Dendritic cell treated with granulocyte-macrophage colony-stimulating factor and Interleukin-4, amounts not matched to agents 40 ng/mL and 50 ng/mL, for 4 days (primary cell): ENCODE data around the gene THSD7B.

Source experiments
- H3K27ac Mint-ChIP-seq: one replicate; pipeline ENCODE4 v1.8.0; 2022; ENCODE audit warnings: mild to moderate bottlenecking, mixed read lengths
- H3K27me3 Mint-ChIP-seq: one replicate; pipeline ENCODE4 v1.8.0; 2022; ENCODE audit warnings: mild to moderate bottlenecking, mixed read lengths
- H3K36me3 Mint-ChIP-seq: one replicate; pipeline ENCODE4 v1.8.0; 2022; ENCODE audit warnings: low read depth, mixed read lengths
- H3K4me1 Mint-ChIP-seq: one replicate; pipeline ENCODE4 v1.8.0; 2022; ENCODE audit warnings: low read depth, mixed read lengths
- H3K4me3 Mint-ChIP-seq: one replicate; pipeline ENCODE4 v1.8.0; 2022; ENCODE audit warnings: mild to moderate bottlenecking, moderate library complexity, mixed read lengths
- H3K9me3 Mint-ChIP-seq: one replicate; pipeline ENCODE4 v1.8.0; 2022; ENCODE audit warnings: mixed read lengths
- intact Hi-C: fragments of 100-400 bp; cut with micrococcal nuclease; formaldehyde crosslinking; loops from one replicate; pipeline ENCODE4 v1.15.0; 2022

The THSD7B gene

DNA sequence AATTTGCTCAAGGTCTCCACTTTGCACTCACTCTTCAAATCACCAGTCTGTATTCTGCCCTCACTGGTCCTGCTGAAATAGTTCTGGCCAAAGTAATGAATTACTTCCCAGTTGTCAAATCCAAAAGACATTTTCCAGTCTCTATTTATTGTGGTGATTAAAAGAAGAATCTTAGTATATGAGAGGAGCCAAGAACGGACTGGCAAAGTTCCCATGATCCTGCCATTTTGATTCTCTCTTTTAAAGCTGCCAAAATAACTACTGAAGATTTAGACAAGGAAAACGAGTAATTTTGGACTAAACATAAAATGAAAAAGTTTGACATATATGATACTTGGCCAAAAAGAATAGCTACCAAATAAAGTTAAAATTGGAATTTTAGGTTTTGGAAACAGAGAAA, 12.0 kb downstream of the THSD7B start:
- intact Hi-C loops: no loop called here
- no peaks in the 10 kb centered on the region for H3K27me3 Mint-ChIP-seq
- H3K4me3 Mint-ChIP-seq: no peak overlapping the region

GRCh38 chr2:136783856-136784255, 18.5 kb downstream of the THSD7B start:
- Mint-ChIP-seq H3K4me1 (no peaks in the 10 kb centered on the region), H3K9me3 (no peaks in the 10 kb centered on the region), H3K27ac (no peak overlapping the region), H3K27me3 (no peaks in the 10 kb centered on the region), H3K36me3 (no peaks in the 10 kb centered on the region), H3K4me3 (no peak overlapping the region)
- intact Hi-C loops: no loop called here

More for the DNA sequence above, 12.0 kb downstream of the THSD7B start:
- Mint-ChIP-seq H3K9me3 (no peaks in the 10 kb centered on the region), H3K36me3 (no peaks in the 10 kb centered on the region), H3K27ac (no peak overlapping the region), H3K4me1 (no peaks in the 10 kb centered on the region)

- Mint-ChIP-seq H3K9me3 (no peaks in the 10 kb centered on the region), H3K4me1 (no peaks in the 10 kb centered on the region), H3K36me3 (no peaks in the 10 kb centered on the region), H3K27ac (no peak overlapping the region), H3K27me3 (no peaks in the 10 kb centered on the region), H3K4me3 (no peak overlapping the region)
- intact Hi-C loops: no loop called here
Measured at GRCh38 chr2:136785215-136785614, 19.9 kb downstream of the THSD7B start.

GRCh38 chr2:136787970-136788369, 22.6 kb downstream of the THSD7B start:
- H3K27me3 Mint-ChIP-seq: no peaks in the 10 kb centered on the region

GRCh38 chr2:136796339-136796738, 31.0 kb downstream of the THSD7B start:
- Mint-ChIP-seq H3K27me3 (no peaks in the 10 kb centered on the region), H3K9me3 (no peaks in the 10 kb centered on the region), H3K36me3 (no peaks in the 10 kb centered on the region), H3K4me1 (no peaks in the 10 kb centered on the region), H3K4me3 (no peak overlapping the region), H3K27ac (no peak overlapping the region)
- intact Hi-C loops: no loop called here

More at GRCh38 chr2:136787970-136788369, 22.6 kb downstream of the THSD7B start:
- no peak overlapping the region for H3K4me3 Mint-ChIP-seq
- no peak overlapping the region for H3K27ac Mint-ChIP-seq
- H3K4me1 Mint-ChIP-seq: no peaks in the 10 kb centered on the region
- H3K9me3 Mint-ChIP-seq: no peaks in the 10 kb centered on the region
- intact Hi-C loops: no loop called here
- no peaks in the 10 kb centered on the region for H3K36me3 Mint-ChIP-seq

- H3K27me3 Mint-ChIP-seq: no peaks in the 10 kb centered on the region
- H3K4me3 Mint-ChIP-seq: no peak overlapping the region
- no peaks in the 10 kb centered on the region for H3K4me1 Mint-ChIP-seq
- no peaks in the 10 kb centered on the region for H3K9me3 Mint-ChIP-seq
- no peak overlapping the region for H3K27ac Mint-ChIP-seq
- no peaks in the 10 kb centered on the region for H3K36me3 Mint-ChIP-seq
- intact Hi-C loops: no loop called here
Measured at GRCh38 chr2:136798766-136799165, 33.4 kb downstream of the THSD7B start.

DNA sequence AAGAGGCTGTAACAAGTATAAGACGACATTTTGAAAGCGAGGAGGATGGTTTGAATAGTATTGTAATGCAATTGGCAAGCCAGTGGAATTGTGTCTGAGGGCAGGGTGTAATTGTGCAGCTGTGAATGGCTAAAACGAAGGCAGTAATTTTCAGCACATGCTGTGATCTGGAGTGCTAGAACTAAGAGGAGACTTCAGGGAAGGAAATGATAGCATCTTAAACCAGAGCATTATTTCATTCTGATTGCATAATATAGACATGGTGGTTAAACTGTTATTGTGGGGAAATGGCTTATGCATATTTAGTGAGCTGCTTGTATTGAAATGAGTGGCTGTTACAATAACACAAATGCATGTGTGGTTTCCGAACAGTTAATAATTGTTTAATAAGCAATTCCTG, 36.3 kb downstream of the THSD7B start:
- H3K9me3 Mint-ChIP-seq: no peaks in the 10 kb centered on the region
- H3K4me1 Mint-ChIP-seq: no peaks in the 10 kb centered on the region
- no peaks in the 10 kb centered on the region for H3K36me3 Mint-ChIP-seq
- intact Hi-C loops: no loop called here
- no peaks in the 10 kb centered on the region for H3K27me3 Mint-ChIP-seq
- H3K27ac Mint-ChIP-seq: no peak overlapping the region
- H3K4me3 Mint-ChIP-seq: no peak overlapping the region

GRCh38 chr2:136809998-136810397, 44.7 kb downstream of the THSD7B start:
- no peaks in the 10 kb centered on the region for H3K36me3 Mint-ChIP-seq
- intact Hi-C loops: no loop called here

GRCh38 chr2:136818839-136819238, 53.5 kb downstream of the THSD7B start:
- H3K9me3 Mint-ChIP-seq: no peaks in the 10 kb centered on the region
- H3K27ac Mint-ChIP-seq: no peak overlapping the region
- no peak overlapping the region for H3K4me3 Mint-ChIP-seq
- intact Hi-C loops: no loop called here
- no peaks in the 10 kb centered on the region for H3K36me3 Mint-ChIP-seq
- H3K4me1 Mint-ChIP-seq: no peaks in the 10 kb centered on the region
- H3K27me3 Mint-ChIP-seq: no peaks in the 10 kb centered on the region

More at GRCh38 chr2:136809998-136810397, 44.7 kb downstream of the THSD7B start:
- Mint-ChIP-seq H3K9me3 (no peaks in the 10 kb centered on the region), H3K27ac (no peak overlapping the region), H3K4me1 (no peaks in the 10 kb centered on the region), H3K27me3 (no peaks in the 10 kb centered on the region), H3K4me3 (no peak overlapping the region)

GRCh38 chr2:136823291-136823690, 57.9 kb downstream of the THSD7B start:
- Mint-ChIP-seq H3K4me3 (no peak overlapping the region), H3K36me3 (no peaks in the 10 kb centered on the region), H3K27ac (no peak overlapping the region), H3K9me3 (no peaks in the 10 kb centered on the region), H3K4me1 (no peaks in the 10 kb centered on the region), H3K27me3 (no peaks in the 10 kb centered on the region)
- intact Hi-C loops: no loop called here

DNA sequence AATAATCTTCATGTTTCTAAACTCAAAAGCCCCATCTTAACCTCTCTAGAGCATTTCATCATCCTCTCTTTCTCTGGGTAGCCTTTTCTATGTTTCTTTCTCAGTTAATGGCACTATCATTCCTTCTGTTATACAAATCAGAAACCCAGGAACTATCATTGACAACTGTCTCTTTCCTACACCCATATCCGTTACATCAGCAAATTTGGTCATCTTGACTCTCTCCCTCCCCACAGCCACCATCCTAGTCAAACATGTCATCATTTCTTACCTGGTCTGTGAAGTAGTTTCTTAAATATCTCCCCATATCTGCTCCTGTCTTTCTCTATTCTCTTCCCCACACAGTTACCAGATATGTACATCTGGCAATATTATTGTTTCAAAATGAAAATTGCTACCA, 62.8 kb downstream of the THSD7B start:
- no peaks in the 10 kb centered on the region for H3K36me3 Mint-ChIP-seq

DNA sequence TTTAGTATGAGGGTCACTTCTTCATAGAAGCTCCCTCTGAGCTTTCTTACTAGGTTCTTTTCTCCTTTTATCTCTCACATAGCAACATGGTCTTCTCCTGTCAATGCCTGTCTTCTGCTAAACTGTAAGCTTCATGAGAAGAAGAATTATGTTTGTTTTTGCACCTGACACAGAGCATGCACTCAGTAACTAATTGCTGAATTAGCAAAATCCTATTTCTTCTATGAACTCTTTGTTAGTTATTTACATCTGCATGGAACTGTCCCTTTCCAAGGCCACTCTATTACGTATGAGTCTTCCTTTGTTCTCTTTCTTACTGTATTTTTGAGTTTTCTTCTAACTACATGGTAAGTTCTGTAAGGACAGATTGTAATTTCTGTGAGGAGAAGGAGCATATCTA, 63.4 kb downstream of the THSD7B start:
- Mint-ChIP-seq H3K9me3 (no peaks in the 10 kb centered on the region), H3K27me3 (no peaks in the 10 kb centered on the region), H3K36me3 (no peaks in the 10 kb centered on the region), H3K27ac (no peak overlapping the region), H3K4me3 (no peak overlapping the region), H3K4me1 (no peaks in the 10 kb centered on the region)
- intact Hi-C loops: no loop called here

More for the DNA sequence above, 62.8 kb downstream of the THSD7B start:
- H3K9me3 Mint-ChIP-seq: no peaks in the 10 kb centered on the region
- no peaks in the 10 kb centered on the region for H3K4me1 Mint-ChIP-seq
- H3K27ac Mint-ChIP-seq: no peak overlapping the region
- H3K27me3 Mint-ChIP-seq: no peaks in the 10 kb centered on the region
- intact Hi-C loops: no loop called here
- no peak overlapping the region for H3K4me3 Mint-ChIP-seq

DNA sequence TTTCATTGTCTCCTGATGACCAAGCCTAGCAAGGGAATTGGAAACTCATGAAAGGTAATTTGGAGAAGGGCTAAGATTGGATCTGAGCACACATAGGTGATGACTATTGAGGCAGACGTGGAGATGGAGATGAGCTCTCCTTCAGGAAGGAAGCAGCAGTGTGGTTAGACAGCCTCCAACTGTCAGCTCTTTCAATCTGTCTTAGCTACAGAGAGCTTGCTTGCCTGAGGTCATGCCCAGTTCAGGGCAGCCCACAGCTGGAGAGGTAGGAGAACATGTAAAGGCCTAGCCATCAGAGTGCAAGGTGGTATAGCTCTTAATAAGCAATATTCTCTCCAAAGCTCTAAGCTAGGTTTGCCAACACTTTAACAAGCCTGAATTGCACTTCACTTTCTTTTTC, 79.2 kb downstream of the THSD7B start:
- no peaks in the 10 kb centered on the region for H3K9me3 Mint-ChIP-seq
- no peaks in the 10 kb centered on the region for H3K27me3 Mint-ChIP-seq
- intact Hi-C loops: no loop called here
- no peaks in the 10 kb centered on the region for H3K36me3 Mint-ChIP-seq
- H3K4me1 Mint-ChIP-seq: no peaks in the 10 kb centered on the region
- no peak overlapping the region for H3K27ac Mint-ChIP-seq
- H3K4me3 Mint-ChIP-seq: no peak overlapping the region

GRCh38 chr2:136858656-136859055, 93.3 kb downstream of the THSD7B start:
- intact Hi-C loops: no loop called here
- Mint-ChIP-seq H3K36me3 (no peaks in the 10 kb centered on the region), H3K4me3 (no peak overlapping the region), H3K9me3 (peaks cover 9% of the 10 kb centered on the region), H3K4me1 (no peaks in the 10 kb centered on the region), H3K27me3 (no peaks in the 10 kb centered on the region), H3K27ac (no peak overlapping the region)

DNA sequence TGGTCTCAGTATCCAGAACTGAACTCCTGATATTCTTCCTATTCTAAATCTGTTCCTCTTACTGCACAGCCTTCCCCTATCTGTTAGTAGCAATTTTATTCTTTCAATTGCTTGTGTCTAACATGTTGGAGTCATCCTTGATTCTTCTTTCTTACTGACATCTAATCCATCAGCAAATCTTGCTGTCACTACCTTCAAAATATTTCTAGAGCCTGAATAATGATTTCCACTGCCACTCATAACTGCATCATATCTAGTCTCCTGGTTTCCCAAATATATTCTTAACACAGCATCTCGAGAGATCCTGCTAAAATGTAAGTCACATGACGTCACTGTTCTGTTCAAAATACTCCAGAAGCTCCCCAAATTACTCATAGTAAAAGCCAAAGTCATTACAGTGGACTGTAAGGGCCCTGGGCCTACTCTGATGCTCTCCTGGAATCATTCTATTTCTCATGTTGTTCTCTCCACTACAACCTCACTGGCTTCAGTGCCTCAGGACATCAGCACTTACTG, 95.2 kb downstream of the THSD7B start:
- H3K36me3 Mint-ChIP-seq: no peaks in the 10 kb centered on the region
- no peaks in the 10 kb centered on the region for H3K4me1 Mint-ChIP-seq
- H3K4me3 Mint-ChIP-seq: no peak overlapping the region
- no peaks in the 10 kb centered on the region for H3K27me3 Mint-ChIP-seq
- no peak overlapping the region for H3K27ac Mint-ChIP-seq
- intact Hi-C loops: no loop called here
- peaks cover 6% of the 10 kb centered on the region for H3K9me3 Mint-ChIP-seq
